ENCODE measurements around the gene NCOA7.

NCOA7 gene

GRCh38 chr6:125821825-125822281, 31.1 kb downstream of the NCOA7 start:
- no peak for TF ChIP-seq CTCF (IDR thresholded peaks at IDR 0.05; ENCODE audit: insufficient read depth, low read length, poor library complexity, severe bottlenecking)
- Histone ChIP-seq H3K36me3 (ENCODE audit: control insufficient read depth, insufficient read depth, low read length) (no peaks in the 10 kb centered on the region), H3K27me3 (replicated peaks; ENCODE audit: control insufficient read depth, insufficient read depth, low read length) (no peaks in the 10 kb centered on the region), H3K4me3 (replicated peaks; ENCODE audit: low read depth, low read length) (no peak overlapping the region)
- no peak for DNase-seq (ENCODE audit: extremely low read depth, insufficient read length)

GRCh38 chr6:125823180-125823579, 32.4 kb downstream of the NCOA7 start:
- no peaks in the 10 kb centered on the region for H3K36me3 ChIP-seq (ENCODE audit: control insufficient read depth, insufficient read depth, low read length)

GRCh38 chr6:125824946-125825771, 34.4 kb downstream of the NCOA7 start:
- TF ChIP-seq CTCF (IDR thresholded peaks at IDR 0.05; ENCODE audit: insufficient read depth, low read length, poor library complexity, severe bottlenecking), result no peak
- Histone ChIP-seq H3K4me3 (replicated peaks; ENCODE audit: low read depth, low read length) (no peak overlapping the region), H3K36me3 (ENCODE audit: control insufficient read depth, insufficient read depth, low read length) (no peaks in the 10 kb centered on the region), H3K27me3 (replicated peaks; ENCODE audit: control insufficient read depth, insufficient read depth, low read length) (no peaks in the 10 kb centered on the region)
- no peak for DNase-seq (ENCODE audit: extremely low read depth, insufficient read length)

More at GRCh38 chr6:125823180-125823579, 32.4 kb downstream of the NCOA7 start:
- no peak for DNase-seq (ENCODE audit: extremely low read depth, insufficient read length)
- Histone ChIP-seq H3K4me3 (replicated peaks; ENCODE audit: low read depth, low read length) (no peak overlapping the region), H3K27me3 (replicated peaks; ENCODE audit: control insufficient read depth, insufficient read depth, low read length) (no peaks in the 10 kb centered on the region)
- no peak for TF ChIP-seq CTCF (IDR thresholded peaks at IDR 0.05; ENCODE audit: insufficient read depth, low read length, poor library complexity, severe bottlenecking)

GRCh38 chr6:125826695-125827463, 36.1 kb downstream of the NCOA7 start:
- Histone ChIP-seq H3K27me3 (replicated peaks; ENCODE audit: control insufficient read depth, insufficient read depth, low read length) (no peaks in the 10 kb centered on the region), H3K4me3 (replicated peaks; ENCODE audit: low read depth, low read length) (no peak overlapping the region), H3K36me3 (ENCODE audit: control insufficient read depth, insufficient read depth, low read length) (no peaks in the 10 kb centered on the region)
- no peak for TF ChIP-seq CTCF (IDR thresholded peaks at IDR 0.05; ENCODE audit: insufficient read depth, low read length, poor library complexity, severe bottlenecking)
- no peak for DNase-seq (ENCODE audit: extremely low read depth, insufficient read length)

- Histone ChIP-seq H3K36me3 (ENCODE audit: control insufficient read depth, insufficient read depth, low read length) (no peaks in the 10 kb centered on the region), H3K4me3 (replicated peaks; ENCODE audit: low read depth, low read length) (no peak overlapping the region), H3K27me3 (replicated peaks; ENCODE audit: control insufficient read depth, insufficient read depth, low read length) (no peaks in the 10 kb centered on the region)
- no peak for TF ChIP-seq CTCF (IDR thresholded peaks at IDR 0.05; ENCODE audit: insufficient read depth, low read length, poor library complexity, severe bottlenecking)
- DNase-seq (ENCODE audit: extremely low read depth, insufficient read length), result no peak
These were observed 37.1 kb downstream of the NCOA7 start for GRCh38 chr6:125827788-125828320.
